Measurements from ENCODE around the gene AK2. TPM values are rescaled to one million over a fixed set of nuclear protein-coding genes. Genes with fewer than 3 reads are reported as not detected.
"Not testable (repeated sequence)": the region's sequence is repeated elsewhere in the genome, so short reads cannot be mapped to it uniquely, and the experiment has no call there.

The AK2 gene
- total RNA-seq, 3 donors from 2014 or later: 124 to 483 (median 280) TPM

DNA sequence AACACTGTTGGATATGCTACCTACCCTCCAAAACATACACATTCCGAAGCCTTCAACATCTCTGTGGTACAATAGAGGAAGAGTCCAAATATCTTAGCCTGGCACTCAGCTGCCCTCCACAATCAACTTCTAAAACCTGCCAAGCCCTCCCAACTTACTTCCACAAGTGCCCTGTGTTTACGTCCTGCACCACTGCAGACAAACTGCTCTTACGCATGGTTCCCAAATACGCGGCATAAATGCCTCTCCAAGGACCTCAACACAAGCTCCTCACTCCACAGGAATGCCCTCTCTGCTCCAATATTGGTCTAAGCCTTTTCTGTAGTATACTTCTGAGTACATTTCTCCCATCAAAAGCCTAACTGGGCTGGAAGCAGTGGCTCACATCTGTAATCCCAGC lies 6.8 kb downstream of the AK2 start:
- intact Hi-C loops (cut with DNase I; ENCODE audit: low total_unique reads): no loop called here
- H3K36me3 ChIP-seq: no peaks in the 10 kb centered on the region
- H3K4me1 ChIP-seq: peaks cover 0 to 14% of the 10 kb centered on the region in 2 donors
- no peak overlapping the region for H3K4me3 ChIP-seq
- no peak overlapping the region for H3K27ac ChIP-seq
- no peaks in the 10 kb centered on the region for H3K9me3 ChIP-seq
- no peaks in the 10 kb centered on the region for H3K27me3 ChIP-seq
- DNase-seq (ENCODE audit: low spot score in 2 of 2): no peak
- TF ChIP-seq POLR2A (IDR thresholded peaks at IDR 0.05): no peak
- no peak for TF ChIP-seq POLR2AphosphoS5 (IDR thresholded peaks at IDR 0.05)
- TF ChIP-seq, protein P1, sequence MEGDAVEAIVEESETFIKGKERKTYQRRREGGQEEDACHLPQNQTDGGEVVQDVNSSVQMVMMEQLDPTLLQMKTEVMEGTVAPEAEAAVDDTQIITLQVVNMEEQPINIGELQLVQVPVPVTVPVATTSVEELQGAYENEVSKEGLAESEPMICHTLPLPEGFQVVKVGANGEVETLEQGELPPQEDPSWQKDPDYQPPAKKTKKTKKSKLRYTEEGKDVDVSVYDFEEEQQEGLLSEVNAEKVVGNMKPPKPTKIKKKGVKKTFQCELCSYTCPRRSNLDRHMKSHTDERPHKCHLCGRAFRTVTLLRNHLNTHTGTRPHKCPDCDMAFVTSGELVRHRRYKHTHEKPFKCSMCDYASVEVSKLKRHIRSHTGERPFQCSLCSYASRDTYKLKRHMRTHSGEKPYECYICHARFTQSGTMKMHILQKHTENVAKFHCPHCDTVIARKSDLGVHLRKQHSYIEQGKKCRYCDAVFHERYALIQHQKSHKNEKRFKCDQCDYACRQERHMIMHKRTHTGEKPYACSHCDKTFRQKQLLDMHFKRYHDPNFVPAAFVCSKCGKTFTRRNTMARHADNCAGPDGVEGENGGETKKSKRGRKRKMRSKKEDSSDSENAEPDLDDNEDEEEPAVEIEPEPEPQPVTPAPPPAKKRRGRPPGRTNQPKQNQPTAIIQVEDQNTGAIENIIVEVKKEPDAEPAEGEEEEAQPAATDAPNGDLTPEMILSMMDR (IDR thresholded peaks at IDR 0.05): no peak

DNA sequence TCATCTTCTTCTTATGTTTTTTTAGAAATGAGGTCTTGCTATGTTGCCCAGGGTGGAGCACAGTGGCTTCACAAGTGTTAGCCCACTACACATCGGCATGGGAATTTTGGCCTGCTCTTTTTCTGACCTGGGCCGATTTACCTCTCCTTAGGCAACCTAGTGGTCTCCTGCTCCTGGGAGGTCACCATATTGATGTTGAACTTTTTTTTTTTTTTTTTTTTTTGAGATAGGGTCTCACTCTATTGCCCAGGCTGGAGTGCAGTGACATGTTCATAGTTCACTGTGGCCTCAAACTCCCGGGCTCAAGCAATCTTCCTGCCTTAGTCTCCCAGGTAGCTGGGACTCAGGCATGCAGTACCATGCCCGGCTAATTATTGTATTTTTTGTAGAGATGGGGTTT lies 7.5 kb downstream of the AK2 start:
- no peaks in the 10 kb centered on the region for H3K36me3 ChIP-seq
- H3K27ac ChIP-seq: no peak overlapping the region
- no peaks in the 10 kb centered on the region for H3K9me3 ChIP-seq
- H3K27me3 ChIP-seq: no peaks in the 10 kb centered on the region
- peaks cover 0 to 14% of the 10 kb centered on the region in 2 donors for H3K4me1 ChIP-seq
- no peak for TF ChIP-seq POLR2A (IDR thresholded peaks at IDR 0.05)
- TF ChIP-seq, protein P1 (IDR thresholded peaks at IDR 0.05): no peak
- no peak for TF ChIP-seq POLR2AphosphoS5 (IDR thresholded peaks at IDR 0.05)
- no peak overlapping the region for H3K4me3 ChIP-seq
- intact Hi-C loops (cut with DNase I; ENCODE audit: low total_unique reads): no loop called here
- DNase-seq (ENCODE audit: low spot score in 2 of 2): no peak

DNA sequence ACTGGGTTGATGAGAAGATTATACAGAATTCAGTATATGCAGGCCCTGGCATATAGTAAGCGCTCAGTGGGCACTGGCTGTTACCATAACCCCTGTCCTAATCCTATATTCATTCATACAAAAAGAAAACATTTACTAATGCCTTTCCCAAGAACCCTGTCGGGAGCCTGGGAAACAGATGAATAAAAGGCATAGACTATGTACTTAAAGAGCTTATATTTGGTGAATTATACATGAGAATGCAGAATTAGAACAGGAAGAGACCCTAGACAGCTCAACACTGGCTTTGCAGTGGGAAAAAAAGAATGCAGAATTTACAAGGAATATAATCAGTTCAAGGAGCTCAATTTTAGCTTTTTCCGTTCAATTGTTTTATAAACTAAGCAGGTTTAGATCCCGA lies 10.9 kb downstream of the AK2 start:
- Histone ChIP-seq H3K36me3 (no peaks in the 10 kb centered on the region), H3K9me3 (no peaks in the 10 kb centered on the region), H3K27me3 (no peaks in the 10 kb centered on the region), H3K4me1 (no peaks in the 10 kb centered on the region), H3K27ac (peak overlapping the region in 1 of 2 donors; percentile 33), H3K4me3 (no peak overlapping the region)
- DNase-seq (ENCODE audit: low spot score in 2 of 2): no peak
- intact Hi-C loops (cut with DNase I; ENCODE audit: low total_unique reads): no loop called here
- TF ChIP-seq POLR2AphosphoS5 (IDR thresholded peaks at IDR 0.05) (no peak), POLR2A (IDR thresholded peaks at IDR 0.05) (no peak)
- TF ChIP-seq, protein P1 (IDR thresholded peaks at IDR 0.05): no peak

DNA sequence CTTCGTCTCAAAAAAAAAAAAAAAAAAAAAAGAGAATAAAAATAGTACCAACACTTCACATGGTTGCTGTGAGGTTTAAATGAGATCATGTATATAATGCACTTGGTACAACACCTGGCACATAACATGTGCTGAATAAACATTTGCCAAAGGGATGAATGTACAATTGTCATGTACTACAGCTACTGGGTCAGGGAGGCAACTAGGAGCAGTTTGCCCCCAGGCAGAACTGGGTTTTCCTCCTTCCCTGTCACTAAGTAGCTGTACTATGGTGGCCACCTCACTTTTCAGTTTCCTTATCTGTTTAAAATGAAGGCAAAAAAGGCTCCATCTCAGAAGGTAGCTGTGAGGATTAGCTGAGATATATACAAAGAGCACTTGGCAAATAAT lies 11.5 kb downstream of the AK2 start:
- TF ChIP-seq, protein P1 (IDR thresholded peaks at IDR 0.05): no peak
- TF ChIP-seq POLR2AphosphoS5 (IDR thresholded peaks at IDR 0.05): no peak
- TF ChIP-seq POLR2A (IDR thresholded peaks at IDR 0.05): no peak
- Histone ChIP-seq H3K4me1 (no peaks in the 10 kb centered on the region), H3K9me3 (no peaks in the 10 kb centered on the region), H3K36me3 (no peaks in the 10 kb centered on the region), H3K4me3 (no peak overlapping the region), H3K27me3 (no peaks in the 10 kb centered on the region), H3K27ac (peak overlapping the region in 1 of 2 donors; percentile 33)
- intact Hi-C loops (cut with DNase I; ENCODE audit: low total_unique reads): no loop called here
- DNase-seq (ENCODE audit: low spot score in 2 of 2): no peak

DNA sequence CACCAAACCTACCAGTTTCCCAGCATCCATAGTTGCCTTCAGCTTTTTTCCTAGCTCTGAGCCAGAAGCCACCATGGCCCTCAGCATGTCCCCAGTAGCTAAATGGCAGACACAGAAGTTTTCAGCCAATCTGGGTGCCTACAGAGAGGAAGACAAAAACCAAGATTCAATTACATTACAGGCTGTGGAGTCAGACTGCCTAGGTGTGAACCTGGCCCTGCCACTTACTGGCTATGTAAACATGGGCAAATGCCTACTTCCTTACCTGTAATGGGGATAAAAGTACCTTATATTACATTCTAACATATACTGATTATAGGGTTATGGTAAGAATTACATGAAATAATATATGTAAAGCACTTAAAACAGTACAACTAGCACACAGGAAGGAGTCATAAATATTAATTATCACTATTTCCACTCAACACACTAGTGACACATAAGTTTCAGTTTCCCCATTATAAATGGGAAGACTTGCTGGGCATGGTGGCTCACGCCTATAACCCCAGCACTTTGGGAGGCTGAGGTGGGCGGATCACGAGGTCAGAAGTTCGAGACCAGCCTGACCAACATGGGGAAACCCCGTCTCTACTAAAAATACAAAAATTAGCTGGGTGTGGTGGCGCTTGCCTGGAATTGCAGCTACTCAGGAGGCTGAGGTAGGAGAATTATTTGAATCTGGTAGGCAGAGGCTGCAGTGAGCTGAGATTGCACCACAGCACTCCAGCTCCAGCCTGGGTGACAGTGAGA lies 12.1 kb downstream of the AK2 start:
- intact Hi-C loops (cut with DNase I; ENCODE audit: low total_unique reads); H3K9me3 ChIP-seq; H3K36me3 ChIP-seq; H3K27me3 ChIP-seq; H3K4me3 ChIP-seq; H3K27ac ChIP-seq; DNase-seq (ENCODE audit: low spot score in 2 of 2); H3K4me1 ChIP-seq: not testable (repeated sequence)
